ENCODE data around the gene SERF2.
A peak's percentile ranks its signal among the peaks of the same experiment; 100 is the strongest.
"Not testable (repeated sequence)": the region's sequence is repeated elsewhere in the genome, so short reads cannot be mapped to it uniquely, and the experiment has no call there.

Gene SERF2

GRCh38 chr15:43794269-43795037 is 2.3 kb downstream of the SERF2 start:
- DNase-seq = peak; percentile 61

- DNase-seq = no peak
Measured at GRCh38 chr15:43795197-43795596, 3.1 kb downstream of the SERF2 start.

DNA sequence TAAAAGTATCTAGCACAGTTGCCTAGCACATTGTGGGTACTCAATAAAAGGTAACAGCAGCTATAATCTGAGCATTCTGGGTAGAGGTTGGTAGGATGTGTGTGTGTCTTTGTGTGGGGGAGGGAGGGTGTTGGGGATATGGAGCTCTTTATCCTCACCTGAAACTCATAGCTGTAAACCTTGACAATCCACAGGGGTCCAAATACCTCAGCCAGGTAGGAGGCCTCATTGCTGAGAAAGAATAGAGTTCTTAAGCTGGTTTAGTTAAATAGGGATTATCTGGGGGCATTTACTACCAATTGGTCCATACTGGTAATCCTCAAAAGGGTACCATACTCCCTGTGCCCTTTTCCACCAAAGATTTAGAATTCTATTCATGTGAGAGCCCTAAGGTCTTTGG is 3.9 kb downstream of the SERF2 start:
- no peak for DNase-seq

GRCh38 chr15:43796566-43796965 is 4.4 kb downstream of the SERF2 start:
- DNase-seq = no peak

- DNase-seq = no peak
Measured at GRCh38 chr15:43799209-43799944, 7.3 kb downstream of the SERF2 start.

DNA sequence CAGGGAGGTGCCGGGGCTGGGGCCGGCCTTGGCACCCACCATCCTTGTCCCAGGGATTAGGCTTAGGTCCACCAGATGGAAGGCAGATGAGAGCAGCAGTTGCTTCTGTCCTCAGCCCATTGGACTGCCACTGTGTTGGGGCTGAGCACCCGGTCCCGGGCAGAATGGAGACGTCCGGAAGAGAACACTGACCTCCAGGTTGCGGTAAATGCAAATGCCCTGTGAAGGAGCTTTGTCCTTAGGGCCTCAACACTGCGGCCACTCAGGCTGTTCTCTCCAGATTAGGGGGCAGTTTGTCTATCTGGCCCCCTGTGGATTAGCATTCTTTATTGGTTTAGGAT is 7.8 kb downstream of the SERF2 start, which contains the start of gene SERINC4:
TSS of gene SERINC4 (minus strand) at position 276 of the 341 bp plus-strand sequence. CDS start at position 42, 234 bp downstream.
- DNase-seq = no peak

- DNase-seq = peak; percentile 89
Measured at GRCh38 chr15:43800286-43801141, 8.4 kb downstream of the SERF2 start, which contains the start of gene HYPK. HYPK (plus strand) TSS chr15:43800599; CDS start chr15:43800623, 24 bp downstream.

DNA sequence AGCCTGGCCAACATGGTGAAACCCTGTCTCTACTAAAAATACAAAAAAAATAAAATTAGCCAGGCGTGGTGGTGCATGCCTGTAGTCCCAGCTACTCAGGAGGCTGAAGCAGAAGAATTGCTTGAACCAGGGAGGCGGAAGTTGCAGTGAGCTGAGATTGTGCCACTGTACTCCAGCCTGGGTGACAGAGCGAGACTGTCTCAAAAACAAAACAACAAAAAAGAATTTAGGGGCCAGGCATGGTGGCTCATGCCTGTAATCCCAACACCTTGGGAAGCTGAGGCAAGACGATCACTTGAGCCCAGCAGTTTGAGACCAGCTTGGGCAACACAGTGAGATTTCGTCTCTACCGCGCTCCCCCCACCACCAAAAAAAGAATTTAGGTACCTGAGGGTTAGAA is 10.6 kb downstream of the SERF2 start:
- not testable (repeated sequence) for DNase-seq

GRCh38 chr15:43808435-43808950 is 16.4 kb downstream of the SERF2 start:
- DNase-seq = no peak

GRCh38 chr15:43808960-43809678 is 17.0 kb downstream of the SERF2 start:
- DNase-seq = no peak

- not testable (repeated sequence) for DNase-seq
Measured at GRCh38 chr15:43815064-43815463, 22.9 kb downstream of the SERF2 start.

GRCh38 chr15:43821505-43821904 is 29.4 kb downstream of the SERF2 start:
- no peak for DNase-seq

- DNase-seq = peak; percentile 97
Measured at GRCh38 chr15:43824302-43825246, 32.5 kb downstream of the SERF2 start, which contains the start of gene MFAP1. MFAP1 (minus strand) TSS chr15:43824690; CDS start chr15:43824569, 121 bp downstream.

GRCh38 chr15:43825305-43825704 is 33.2 kb downstream of the SERF2 start:
- DNase-seq = not testable (repeated sequence)

- DNase-seq = no peak
Measured at GRCh38 chr15:43826029-43826507, 33.9 kb downstream of the SERF2 start.

DNA sequence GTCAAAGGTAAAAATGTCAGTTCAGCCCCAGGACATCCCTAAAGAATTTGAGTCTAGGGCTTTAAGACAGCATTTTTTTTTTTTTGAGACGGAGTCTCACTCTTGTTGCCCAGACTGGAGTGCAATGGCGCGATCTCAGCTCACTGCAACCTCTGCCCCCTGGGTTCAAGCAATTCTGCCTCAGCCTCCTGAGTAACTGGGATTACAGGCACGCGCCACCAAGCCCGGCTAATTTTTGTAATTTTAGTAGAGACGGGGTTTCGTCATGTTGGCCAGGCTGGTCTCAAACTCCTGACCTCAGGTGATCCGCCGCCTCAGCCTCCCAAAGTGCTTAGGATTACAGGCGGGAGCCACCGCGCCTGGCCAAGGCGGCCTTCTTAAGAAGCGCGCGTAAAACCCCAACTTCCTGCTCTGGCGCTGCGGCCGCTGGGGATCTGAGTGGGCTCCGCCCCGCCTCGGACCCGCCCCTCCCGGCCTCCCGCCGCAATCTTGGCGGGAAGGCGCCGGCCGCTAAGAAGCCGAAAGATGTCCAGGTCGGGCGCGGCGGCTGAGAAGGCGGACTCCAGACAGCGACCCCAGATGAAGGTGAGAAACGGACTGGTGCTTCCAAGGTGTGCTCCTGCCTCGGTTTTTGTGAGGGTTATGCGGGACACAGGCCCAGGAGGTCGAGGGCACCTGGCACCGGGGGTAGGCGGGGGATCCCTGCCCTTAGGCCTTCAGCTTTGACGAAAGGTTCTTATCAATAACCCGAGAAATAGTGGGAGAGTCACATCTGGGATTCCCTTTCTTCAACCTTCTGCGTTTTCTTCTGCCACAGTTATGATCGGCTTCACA is 34.6 kb downstream of the SERF2 start, which contains the start of gene WDR76:
TSS of gene WDR76 (plus strand) at position 495 of the 834 bp plus-strand sequence. CDS start at position 526, 31 bp downstream.
- DNase-seq = peak; percentile 80

GRCh38 chr15:43828061-43828657 is 36.0 kb downstream of the SERF2 start:
- DNase-seq = peak; percentile 17

DNA sequence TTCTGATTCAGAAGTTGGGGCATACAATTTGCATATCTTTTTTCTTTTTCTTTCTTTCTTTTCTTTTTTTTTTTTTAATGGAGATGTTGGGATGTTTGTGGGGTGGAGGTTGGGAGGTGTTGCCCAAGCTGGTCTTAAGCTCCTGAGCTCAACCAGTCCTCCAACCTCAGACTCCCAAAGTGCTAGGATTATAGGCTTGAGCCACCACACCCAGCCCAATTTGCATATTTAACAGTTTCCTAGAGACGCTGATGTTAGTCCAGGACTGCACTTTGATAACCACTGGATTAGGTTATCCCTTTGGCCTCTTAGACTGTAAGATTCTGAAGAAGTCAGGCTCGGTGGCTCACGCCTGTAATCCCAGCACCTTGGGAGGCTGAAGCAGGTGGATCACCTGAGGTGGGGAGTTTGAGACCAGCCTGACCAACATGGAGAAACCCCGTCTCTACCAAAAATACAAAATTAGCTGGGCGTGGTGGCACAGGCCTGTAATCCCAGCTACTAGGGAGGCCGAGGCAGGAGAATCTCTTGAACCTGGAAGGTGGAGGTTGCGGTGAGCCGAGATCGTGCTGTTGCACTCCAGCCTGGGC is 37.9 kb downstream of the SERF2 start:
- not testable (repeated sequence) for DNase-seq

Measured in fibroblast of skin of scalp (primary cell).